GM03348 (cell line): ENCODE measurements around the gene ERC2.
A peak's percentile ranks its signal among the peaks of the same experiment; 100 is the strongest.

Experiments used
- DNase-seq: peaks from one replicate; pipeline ENCODE4 v3.0.0; 2012; ENCODE audit warnings: low spot score

ERC2 gene

GRCh38 chr3:55488398-55489055, 979.7 kb downstream of the ERC2 start:
- peak; percentile 94 for DNase-seq

GRCh38 chr3:55487381-55488241, 980.7 kb downstream of the ERC2 start:
- peak; percentile 65 for DNase-seq

GRCh38 chr3:55486857-55487380, 981.3 kb downstream of the ERC2 start, which contains the start of gene WNT5A:
Gene WNT5A, minus strand, starts transcription at chr3:55487306. Its CDS starts 321 bp downstream, at chr3:55486985.
- peak; percentile 66 for DNase-seq

GRCh38 chr3:55486101-55486856, 982.0 kb downstream of the ERC2 start:
- peak; percentile 65 for DNase-seq

- DNase-seq = peak; percentile 90
Measured at GRCh38 chr3:55484801-55485791, 983.2 kb downstream of the ERC2 start.

GRCh38 chr3:55484191-55484689, 984.0 kb downstream of the ERC2 start:
- DNase-seq = no peak

GRCh38 chr3:55483196-55484095, 984.8 kb downstream of the ERC2 start:
- DNase-seq = no peak

GRCh38 chr3:55482496-55483195, 985.6 kb downstream of the ERC2 start:
- peak; percentile 49 for DNase-seq

- DNase-seq = peak; percentile 65
Measured at GRCh38 chr3:55481744-55482495, 986.3 kb downstream of the ERC2 start.

- DNase-seq = peak; percentile 92
Measured at GRCh38 chr3:55480911-55481743, 987.1 kb downstream of the ERC2 start.

- DNase-seq = no peak
Measured at GRCh38 chr3:55477306-55478303, 990.7 kb downstream of the ERC2 start.

GRCh38 chr3:55476515-55476914, 991.8 kb downstream of the ERC2 start:
- DNase-seq = peak; percentile 61

GRCh38 chr3:55474213-55474632, 994.0 kb downstream of the ERC2 start:
- DNase-seq = no peak

- DNase-seq = no peak
Measured at GRCh38 chr3:55473788-55474187, 994.5 kb downstream of the ERC2 start.

GRCh38 chr3:55471522-55472280, 996.6 kb downstream of the ERC2 start:
- no peak for DNase-seq
